Endothelial cell of umbilical vein (primary cell): ENCODE results near the gene BRAT1.

ENCODE experiments used
- CTCF ChIP-seq, 2 donors: IDR thresholded peaks; 1 replicate in 1 of 2; 2 replicates in 1 of 2; pipeline ENCODE4 v1.5.1; 2011; ENCODE audit warnings: low read length in 2 of 2, mild to moderate bottlenecking in 2 of 2, moderate library complexity in 2 of 2, control low read depth in 1 of 2, inconsistent platforms in 1 of 2, low read depth in 1 of 2; ENCODE audit not compliant: insufficient read depth in 1 of 2; ENCODE audit errors: extremely low read depth in 1 of 2
- EZH2 ChIP-seq: IDR thresholded peaks from 2 replicates; pipeline ENCODE4 v1.6.1; 2012; ENCODE audit warnings: borderline replicate concordance, low read depth, mild to moderate bottlenecking, moderate library complexity, low read length, inconsistent platforms; ENCODE audit not compliant: severe bottlenecking
- FOS ChIP-seq: IDR thresholded peaks from 2 replicates; pipeline ENCODE4 v1.6.1; 2011; ENCODE audit warnings: mild to moderate bottlenecking, low read length, moderate library complexity, borderline replicate concordance; ENCODE audit not compliant: insufficient read depth
- GATA2 ChIP-seq: IDR thresholded peaks from 2 replicates; pipeline ENCODE4 v1.7.0; 2011; ENCODE audit warnings: low read depth, mild to moderate bottlenecking, moderate library complexity, mixed read lengths, low read length; ENCODE audit not compliant: insufficient read length, insufficient read depth
- JUN ChIP-seq: IDR thresholded peaks from 2 replicates; pipeline ENCODE4 v1.6.1; 2011; ENCODE audit warnings: borderline replicate concordance, low read depth; ENCODE audit not compliant: insufficient read length, insufficient read depth
- MAX ChIP-seq: IDR thresholded peaks from 2 replicates; pipeline ENCODE4 v1.6.1; 2011; ENCODE audit not compliant: insufficient read depth, insufficient read length
- MYC ChIP-seq: IDR thresholded peaks from one replicate; pipeline ENCODE4 v1.6.1; 2011; ENCODE audit warnings: mild to moderate bottlenecking, low read depth, low read length
- POLR2A ChIP-seq: IDR thresholded peaks from 2 replicates; pipeline ENCODE4 v1.6.1; 2012; ENCODE audit warnings: low read depth, mild to moderate bottlenecking, control low read depth, low read length
- POLR2AphosphoS5 ChIP-seq: IDR thresholded peaks from 2 replicates; pipeline ENCODE4 v1.6.1; 2012; ENCODE audit warnings: low read depth, mild to moderate bottlenecking, control low read depth, low read length, moderate library complexity; ENCODE audit not compliant: insufficient read depth

- TF ChIP-seq CTCF (IDR thresholded peaks at IDR 0.05; ENCODE audit: extremely low read depth in 1 of 2, insufficient read depth in 1 of 2, low read depth in 1 of 2, low read length in 2 of 2) (no peak), EZH2 (no peak), POLR2A (no peak), POLR2AphosphoS5 (no peak), GATA2 (no peak), MAX (no peak), MYC (no peak), FOS (no peak), JUN (no peak)
These were observed 39.7 kb downstream of the BRAT1 start for GRCh38 chr7:2515424-2516193.
